HG03442 (cell line): ENCODE data around the gene KLF16.

Experiments
- ATAC-seq: cut with Tn5 transposase; IDR thresholded peaks from one replicate; pipeline ENCODE4 v1.9.1; 2021; ENCODE audit warnings: mild to moderate bottlenecking, moderate library complexity; ENCODE audit not compliant: unreplicated experiment

KLF16 gene

DNA sequence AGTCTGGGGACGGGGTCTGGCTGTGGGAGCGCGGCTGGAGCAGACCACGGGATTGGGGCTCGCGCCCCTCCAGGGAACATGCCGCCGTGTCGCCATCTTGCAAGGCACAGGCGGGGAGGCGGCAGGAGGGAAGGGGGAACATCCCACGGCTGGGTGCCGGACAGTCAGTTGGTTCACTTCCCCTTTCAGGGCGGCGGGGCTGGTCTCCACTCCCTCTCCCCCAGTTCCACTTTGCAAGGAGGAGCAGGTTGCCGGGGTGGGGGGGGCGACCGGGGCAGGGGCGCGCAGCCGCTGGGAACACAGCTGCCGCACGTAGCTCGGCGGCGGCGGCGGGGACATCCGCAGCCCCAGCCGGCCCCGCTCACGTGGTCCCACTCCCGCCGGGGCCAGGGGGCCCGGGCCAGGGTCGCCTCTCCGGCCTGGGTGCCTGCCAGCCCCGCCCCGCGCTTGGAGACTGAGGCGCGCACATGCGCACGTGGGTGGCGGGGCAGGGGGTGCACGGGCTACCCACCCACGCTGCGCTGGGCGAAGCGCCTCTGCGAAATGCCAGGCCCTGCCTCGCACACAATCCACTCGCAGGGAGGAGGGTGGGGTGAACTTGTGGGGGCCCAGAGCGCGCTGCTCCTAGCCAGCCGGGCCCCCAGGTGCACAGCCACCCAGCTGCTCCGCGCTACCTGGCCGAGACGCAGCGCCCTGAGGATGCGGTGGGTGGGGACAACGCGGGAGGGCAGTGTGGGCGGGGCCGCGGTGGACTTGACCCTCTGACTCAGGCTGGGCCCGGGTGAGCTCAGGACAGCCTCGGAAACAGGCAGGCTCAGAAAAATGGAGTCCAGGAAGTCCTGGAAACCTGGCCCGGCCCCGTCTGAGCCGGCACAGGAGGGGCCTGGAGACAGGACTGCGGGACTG lies 6.4 kb downstream of the KLF16 start:
- no peak for ATAC-seq

DNA sequence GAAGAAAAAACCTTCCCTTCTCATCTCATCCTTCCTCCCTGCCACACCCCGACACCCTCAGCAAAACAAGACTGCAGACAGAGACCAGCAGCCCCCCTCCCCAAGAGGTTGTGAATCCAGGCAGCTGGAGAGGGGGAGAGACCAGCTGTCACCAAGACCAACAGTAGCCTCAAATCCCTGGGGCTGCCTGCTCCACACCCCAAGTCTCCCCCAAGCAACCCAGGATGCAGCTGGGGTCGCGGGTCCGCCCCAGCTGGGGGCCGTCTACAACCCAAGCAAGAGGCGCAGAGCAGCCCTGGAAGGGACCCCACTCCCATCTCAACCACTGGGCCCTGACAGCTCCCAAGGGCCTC lies 7.1 kb downstream of the KLF16 start:
- no peak for ATAC-seq

DNA sequence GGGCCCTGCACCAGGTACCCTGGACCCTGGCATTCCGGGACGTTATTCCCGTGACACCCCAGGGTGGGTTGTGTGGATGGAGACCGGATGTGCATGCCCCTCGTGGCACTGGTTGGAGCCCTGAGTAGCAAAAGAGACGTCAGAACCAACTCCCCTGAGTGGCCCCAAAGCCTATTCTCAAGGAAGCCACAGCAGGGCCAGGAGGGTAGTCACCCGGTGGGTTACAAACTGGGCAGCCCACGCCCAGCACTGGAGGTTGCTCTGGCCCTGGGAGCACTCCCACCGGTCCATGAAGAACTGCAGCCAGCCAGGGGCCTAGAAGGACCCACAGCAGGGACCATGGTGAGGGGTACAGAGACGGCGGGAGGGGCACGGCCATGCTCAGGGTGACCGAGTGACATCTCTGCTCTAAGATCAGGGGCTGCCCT lies 7.5 kb downstream of the KLF16 start:
- no peak for ATAC-seq

DNA sequence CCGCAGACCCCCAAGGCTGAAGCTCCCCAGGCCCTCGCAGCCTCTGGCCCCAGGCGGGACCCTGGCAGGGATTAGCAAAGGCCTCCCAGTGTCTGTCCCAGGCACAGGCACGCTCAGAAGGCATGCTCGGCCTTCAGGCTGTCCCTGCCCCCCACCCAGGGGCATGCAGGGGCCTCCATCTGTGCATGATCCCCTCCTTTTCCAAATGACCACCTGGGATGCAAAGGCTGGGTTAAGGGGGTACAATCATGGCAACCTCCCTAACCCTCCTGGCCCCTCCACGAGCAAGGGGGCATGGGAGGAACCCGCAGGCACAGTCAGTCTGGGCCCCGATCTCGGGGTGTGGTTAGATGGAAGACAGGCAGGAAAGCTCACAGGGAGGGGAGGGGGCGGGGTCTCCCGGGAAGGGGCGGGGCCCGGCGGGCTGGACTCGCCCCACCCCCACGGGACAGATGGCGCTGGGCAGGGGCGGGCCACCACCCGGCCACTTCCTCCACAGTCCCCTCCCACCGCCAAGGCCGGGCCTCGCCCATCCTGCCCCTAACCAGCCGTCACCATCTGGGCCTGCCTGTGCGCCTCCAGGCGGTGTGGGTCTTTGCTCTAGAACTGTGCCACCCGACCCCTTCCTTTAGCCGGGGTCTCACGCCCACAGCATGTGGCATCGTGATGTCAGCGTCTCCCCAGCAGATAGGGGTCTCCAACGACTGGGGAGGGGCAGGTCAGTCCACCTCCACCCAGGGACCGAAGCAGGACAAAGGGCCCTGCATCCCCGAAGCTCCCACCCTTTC lies 8.1 kb downstream of the KLF16 start:
- peak; percentile 49 for ATAC-seq

DNA sequence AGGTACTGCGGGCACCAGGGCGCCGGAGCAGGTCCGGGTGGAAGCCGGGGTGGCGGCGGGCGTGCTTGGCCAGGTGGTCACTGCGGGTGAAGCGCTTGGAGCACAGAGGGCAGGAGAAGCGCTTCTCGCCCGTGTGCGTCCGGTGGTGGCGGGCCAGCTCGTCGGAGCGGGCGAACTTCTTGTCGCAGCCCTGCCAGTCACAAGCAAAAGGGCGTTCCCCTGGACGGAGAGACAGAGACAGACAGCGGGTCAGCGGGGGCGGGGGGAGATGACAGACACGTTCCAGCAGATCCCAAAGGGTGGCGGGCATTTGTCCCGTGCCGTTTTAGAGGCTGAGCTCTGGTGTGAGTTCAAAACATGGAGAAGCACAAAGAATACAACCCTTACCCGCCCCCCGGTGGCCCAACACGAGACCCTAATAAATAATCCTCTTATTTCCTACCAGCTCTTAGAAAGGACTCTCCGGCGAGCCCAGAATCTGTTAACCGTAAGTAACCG lies 8.8 kb downstream of the KLF16 start:
- ATAC-seq = no peak

DNA sequence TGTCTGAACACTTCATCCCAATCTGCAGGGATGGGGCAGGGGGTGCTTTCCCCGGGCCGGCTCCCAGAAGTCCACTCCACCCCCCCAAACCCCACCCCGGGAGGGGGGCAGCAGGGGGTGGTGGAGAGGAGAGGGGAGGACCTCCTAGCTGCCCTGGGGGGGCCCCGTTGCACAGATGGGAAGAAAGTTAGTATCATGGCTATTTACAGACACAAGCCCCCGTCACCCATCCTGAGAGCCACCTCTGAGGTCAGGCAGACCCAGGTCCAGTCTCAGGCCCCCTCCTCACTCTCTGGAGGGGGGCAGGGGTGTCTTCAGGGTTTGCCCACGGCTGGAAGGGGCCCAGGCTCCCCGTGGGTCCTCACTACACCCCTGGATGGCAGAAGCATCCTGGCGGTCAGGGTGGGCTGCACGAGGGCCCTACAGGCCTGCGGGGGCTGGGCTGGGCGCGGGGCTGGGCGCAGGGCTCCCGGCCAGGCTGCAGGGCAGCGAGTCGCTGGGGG lies 9.3 kb downstream of the KLF16 start:
- ATAC-seq = no peak

DNA sequence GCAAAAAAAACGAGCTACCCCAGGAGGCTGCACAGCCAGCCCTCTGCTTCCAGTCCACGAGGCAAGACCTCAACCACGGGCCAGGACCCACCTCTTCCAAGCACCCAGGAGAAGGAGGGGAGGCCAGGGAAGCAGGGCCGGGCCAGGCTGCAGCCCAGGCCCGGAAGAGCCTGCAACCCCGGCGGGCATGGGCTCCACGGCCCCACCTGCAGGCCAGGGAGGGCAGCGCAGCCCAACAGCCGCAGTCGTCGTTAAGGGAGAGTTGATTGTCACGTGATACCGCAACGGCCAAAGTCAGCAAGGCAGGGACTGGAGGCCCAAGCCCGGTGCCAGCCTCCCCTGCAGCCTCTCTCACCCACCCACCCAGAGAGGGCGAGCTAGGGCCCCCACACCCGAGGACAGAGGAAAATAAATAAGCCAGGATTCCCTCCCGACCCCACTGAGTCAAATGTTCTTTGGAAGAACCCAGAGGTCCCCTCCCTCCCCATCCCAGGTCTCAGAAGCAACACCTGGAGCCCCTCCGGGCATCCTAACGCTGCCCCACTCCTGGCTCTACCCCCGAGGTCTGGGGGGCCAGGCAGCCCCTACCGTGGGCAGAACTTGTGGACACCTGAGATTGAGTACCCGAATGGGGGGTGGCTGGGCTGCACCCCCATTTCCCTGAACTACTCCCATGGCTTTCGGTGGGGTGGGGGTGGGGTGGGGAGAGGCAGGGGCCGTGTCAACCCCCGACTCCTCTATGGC lies 9.9 kb downstream of the KLF16 start:
- ATAC-seq = no peak

DNA sequence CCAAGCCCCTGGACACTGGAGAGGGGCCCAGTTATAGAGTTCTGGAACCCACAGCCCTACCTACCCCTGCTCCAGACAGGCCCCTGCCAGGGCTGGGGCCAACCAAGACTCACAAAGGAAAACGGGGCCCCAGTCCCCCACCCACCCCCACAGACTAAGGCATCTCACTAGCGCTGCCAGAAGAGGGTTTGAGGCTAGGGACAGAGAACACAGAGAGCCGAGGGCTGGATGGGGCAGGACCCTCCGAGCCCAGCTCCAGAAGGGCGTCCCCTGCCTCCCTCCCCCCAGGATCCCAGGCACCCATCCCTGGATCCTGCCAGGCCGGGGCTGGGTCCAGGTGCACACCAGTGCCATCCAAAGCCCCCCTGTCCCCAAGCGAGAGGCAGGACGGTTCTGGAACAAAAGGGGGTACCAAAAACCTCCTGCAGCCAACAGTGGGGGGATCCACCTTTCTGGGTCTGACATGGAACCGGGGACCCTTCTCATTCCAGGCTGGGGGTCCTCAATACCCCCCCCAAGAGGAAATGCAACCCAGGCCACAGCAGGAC lies 10.7 kb downstream of the KLF16 start:
- ATAC-seq = no peak

DNA sequence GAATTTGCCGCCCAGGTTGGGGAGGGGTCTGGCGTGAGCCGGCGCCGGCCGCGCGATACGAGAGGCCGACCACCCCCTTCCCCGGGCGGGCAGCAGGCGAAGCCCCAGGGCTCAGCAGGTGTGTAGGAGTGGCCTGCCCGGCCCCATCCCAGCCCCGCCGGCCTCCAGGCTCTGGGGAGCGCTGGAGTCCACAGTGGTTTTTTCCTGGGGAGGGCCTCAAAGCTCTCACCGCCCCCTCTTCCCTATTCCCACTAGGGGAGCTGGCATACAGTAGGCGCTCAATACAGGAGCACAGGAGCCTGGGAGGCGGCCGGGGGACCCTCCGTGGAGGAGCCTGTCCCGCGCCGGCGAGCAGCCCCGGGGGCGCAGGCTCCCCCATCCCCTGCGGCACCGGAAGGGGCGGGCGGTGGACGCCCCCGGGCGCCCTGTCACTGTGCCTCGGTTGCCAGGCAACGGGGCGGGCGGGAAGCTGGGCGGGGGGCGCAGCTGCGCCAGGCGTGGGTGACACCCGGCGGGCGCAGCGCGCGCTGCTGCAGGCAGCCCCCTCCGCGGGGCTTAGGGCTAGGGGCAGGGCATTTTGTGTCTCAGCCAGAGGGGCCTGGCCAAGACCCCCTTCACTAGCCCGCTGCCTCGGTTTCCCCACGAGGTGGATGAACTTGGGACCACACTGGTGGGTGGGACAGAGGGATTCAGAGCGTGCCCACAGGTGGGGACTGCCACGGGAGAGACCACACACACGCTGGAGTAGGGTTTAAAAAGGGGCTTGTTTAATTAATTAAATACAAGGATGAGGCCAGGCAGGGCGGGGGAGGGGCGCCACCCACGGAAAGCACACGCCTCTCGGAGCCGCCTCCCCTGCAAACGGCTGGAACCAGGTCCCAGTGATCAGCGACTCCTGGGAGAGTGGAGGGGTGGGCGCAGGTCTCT lies 11.5 kb downstream of the KLF16 start:
- no peak for ATAC-seq

DNA sequence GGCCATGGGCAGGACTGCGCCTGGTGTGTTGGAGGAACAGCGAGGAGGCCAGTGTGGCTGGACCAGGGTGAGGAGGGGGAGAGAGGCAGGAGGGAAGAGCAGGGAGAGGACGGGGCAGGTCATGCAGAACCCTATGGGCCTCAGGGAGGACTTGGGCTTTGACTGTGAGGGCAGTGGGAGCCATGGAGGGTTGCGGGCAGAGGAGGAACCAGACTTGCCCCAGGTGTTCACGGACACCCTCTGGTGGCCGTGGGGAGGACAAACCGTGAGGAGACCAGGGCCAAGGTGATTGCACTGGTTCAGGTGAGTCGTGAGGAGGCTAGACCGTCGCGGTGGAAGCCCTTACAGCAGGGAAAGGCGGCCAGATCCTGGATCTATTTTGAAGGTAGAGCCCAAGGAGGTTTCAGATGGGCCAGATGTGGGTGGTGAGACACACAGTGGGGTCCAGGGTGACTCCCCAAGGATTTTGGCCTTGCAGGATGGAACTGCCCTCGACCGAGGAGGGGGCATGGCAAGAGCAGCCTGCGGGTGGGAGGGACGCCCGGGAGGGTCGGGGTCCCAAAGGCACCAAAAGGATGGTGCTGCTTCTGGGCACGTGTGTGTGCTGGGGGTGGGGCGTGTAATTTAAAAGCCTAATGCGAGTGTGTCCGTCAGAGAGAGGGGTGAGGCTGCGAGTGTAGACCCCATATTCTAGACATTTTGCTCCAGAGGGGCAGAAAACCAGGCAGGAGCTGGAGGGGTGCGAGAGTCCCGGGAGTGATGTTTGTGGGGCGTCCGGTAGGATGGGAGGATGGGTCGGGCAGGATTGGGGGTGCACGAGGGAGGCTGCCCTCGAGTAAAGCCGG lies 12.3 kb downstream of the KLF16 start:
- no peak for ATAC-seq

DNA sequence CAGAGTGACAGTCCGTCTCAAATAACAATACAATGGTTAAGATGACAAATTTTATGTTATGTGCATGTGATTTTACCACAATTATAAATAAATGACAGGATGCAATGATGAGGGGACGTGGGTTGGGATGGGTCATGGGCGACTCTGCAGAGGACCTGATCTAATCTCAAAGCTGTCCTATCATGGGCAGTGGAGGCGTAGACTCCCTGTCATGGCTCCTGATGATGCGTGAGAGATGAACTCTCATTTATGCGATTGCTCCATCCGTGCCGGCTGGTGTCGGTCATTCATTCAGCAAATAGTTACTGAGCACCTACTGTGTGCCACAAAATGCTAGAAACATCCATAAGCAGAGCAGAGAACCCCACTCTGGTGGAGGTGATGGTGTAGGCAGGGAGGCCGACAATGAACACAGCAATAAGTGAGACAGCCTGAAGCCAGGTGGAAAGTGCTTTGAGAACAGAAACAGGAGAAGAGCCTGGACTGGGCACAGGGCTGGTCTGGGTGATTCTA lies 13.4 kb downstream of the KLF16 start:
- ATAC-seq = no peak

DNA sequence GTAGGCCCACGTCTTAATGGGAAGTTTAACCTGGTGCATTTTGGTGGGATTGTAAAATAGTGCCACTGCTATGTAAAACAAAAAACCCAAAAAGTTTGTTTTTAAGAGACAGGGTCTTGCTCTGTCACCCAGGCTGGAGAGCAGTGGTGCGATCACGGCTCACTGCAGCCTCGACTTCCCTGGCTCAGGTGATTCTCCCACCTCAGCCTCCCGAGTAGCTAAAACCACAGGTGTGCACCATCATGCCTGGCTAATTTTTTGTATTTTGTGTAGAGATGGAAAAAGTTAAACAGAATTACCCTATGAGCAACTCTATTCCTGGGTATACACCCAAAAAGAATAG lies 14.3 kb downstream of the KLF16 start:
- no peak for ATAC-seq

DNA sequence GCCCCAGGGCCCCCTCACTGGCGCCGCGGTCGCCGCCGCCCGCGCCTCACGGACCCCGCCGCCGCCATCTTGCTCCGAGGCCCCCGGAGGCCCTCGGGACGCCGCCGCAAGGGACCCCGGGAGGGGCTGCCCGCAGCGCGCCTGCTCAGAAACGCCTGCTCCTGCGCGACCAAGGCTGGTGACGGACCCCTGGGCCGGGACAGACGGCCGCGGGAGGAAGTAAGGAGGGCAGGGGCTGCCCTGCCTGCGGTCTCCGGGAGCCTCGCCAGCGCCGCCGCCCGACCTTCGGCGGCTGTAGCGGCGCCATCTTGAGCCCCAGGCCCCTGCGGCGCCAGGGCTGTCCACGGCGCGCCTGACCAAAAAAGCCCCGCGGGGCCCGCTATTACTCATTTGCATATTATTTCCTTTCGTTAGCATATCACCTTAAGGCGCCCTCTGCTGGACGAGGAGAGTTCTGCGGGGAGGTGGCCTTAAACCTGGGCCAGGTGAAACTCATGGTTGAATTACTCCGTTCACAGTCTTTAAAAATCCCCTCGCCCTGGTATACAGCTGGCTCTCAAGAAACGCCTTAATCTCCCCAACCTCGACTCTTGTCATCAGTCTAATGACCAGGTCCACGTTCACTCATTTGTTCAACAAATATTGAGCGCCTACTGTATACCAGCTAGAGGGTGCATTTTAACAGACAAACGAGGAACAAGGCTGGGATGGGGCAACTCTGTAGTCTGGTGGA lies 14.8 kb downstream of the KLF16 start, which contains the start of gene REXO1:
REXO1 (minus strand) TSS at position 85 of the 733 bp plus-strand sequence. CDS start 125 bp downstream, outside the sequence.
- ATAC-seq = peak; percentile 63

DNA sequence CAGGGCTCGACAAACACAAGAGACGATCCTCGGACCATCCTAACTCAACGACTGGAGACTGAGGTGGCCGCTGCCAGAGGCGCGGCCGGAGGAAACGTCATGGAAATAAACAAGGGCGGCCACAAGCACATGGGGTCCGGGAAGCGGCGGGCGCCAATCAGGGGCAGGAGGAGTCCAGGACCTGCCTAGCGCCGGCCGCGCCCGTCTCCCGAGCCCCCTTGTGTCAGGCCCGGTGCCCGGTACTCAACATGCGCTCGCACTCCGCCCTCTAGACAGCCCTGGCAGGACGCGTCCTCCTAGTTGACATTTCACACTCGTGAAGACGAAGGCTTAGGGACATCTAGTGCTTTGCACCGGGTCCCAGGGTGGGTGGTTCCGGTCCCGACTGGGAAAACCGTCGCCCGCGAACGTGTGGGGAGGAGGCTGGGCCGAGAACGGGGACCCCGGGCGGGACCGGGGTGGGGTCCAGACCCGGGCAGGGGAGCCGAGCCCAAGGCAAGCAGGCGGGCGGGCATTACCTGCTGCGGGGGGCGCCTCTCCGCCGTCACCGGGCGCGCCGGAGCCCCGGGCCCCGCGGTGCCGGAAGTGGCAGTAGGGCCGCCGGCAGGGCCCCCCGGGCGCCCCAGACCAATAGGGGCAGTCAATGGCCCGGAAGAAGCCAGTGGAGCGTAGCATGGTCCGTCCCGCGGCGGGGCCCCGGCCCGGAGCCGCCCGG lies 15.5 kb downstream of the KLF16 start:
- peak; percentile 20 for ATAC-seq

DNA sequence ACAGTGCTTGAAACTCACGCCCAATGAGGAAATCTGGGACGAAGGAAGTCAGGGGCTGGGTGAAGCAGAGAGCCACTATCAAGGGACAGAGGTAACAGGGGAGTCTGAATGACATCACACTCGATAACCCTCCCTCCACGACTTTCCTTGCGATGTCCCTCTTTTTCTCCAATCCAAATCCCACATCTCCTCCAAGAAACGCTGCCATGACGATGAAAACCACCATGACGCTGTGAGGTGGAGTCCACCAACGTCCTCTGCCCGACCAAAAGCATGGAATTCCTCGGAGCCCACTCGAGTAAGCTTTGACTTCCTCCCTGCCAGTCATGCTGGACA lies 16.1 kb downstream of the KLF16 start:
- ATAC-seq = no peak

DNA sequence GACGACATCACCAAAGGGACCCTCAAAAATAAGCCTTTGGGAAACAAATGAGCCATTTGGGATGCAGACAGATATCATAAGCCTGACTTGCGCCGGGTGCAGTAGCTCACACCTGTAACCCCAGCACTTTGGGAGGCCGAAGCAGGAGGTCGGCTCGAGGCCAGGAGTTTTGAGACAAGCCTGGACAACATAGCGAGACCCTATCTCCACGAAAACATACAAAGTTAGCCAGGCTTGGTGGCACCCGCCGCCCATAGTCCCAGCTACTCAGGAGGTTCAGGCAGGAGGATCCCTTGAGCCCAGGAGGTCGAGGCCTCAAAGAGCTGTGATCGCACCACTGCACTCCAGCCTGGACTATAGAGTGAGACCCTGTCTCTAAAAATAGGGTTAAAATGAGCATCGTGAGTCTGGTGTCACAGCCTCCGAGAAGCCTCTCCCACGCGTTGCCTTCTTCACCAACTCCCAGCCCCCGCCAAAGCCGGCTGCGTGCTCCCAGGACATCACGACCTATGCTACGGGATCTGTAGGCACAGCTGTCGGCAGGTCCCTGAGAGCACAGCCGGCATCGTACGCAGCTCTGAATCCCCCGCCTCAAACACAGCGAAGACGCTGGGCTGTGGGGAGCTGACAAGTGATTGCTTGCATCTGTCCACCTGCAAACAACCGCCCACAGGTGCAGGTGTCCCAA lies 16.7 kb downstream of the KLF16 start:
- no peak for ATAC-seq

DNA sequence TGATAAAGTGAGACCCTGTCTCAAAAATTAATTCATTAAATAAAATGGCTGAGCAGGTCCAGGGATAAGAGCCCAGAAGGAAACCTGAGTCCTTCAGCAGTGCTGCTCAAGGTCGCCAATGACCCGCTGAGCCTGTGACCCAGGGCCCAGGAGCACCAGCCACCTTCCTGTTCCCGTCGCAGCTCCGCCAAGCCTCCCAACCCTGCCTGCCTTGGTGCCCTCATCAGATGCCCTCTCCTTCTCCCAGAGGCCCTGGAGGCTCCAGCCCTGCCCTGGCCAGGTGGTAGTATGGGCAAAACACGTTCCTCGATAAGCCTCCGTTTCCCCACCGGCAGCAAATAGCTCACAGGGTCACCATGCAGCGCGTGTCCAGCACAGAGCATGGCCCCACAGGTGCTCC lies 17.7 kb downstream of the KLF16 start:
- no peak for ATAC-seq
